ENCODE data around the gene MRPL4.
"Not testable (repeated sequence)": the region's sequence is repeated elsewhere in the genome, so short reads cannot be mapped to it uniquely, and the experiment has no call there.

The MRPL4 gene

GRCh38 chr19:10227026-10227971, 24.7 kb upstream of the MRPL4 start:
- in situ Hi-C loops (cut with HindIII; ENCODE audit: low pct_ligation_motif_present, low pct_unique_long_range_greater_than_20kb, low sequenced_read_pairs): no loop called here

GRCh38 chr19:10228393-10228792, 23.6 kb upstream of the MRPL4 start:
- in situ Hi-C loops (cut with HindIII; ENCODE audit: low pct_ligation_motif_present, low pct_unique_long_range_greater_than_20kb, low sequenced_read_pairs): no loop called here

More at GRCh38 chr19:10227026-10227971, 24.7 kb upstream of the MRPL4 start:
- DNase-seq: no peak

GRCh38 chr19:10228920-10229319, 23.1 kb upstream of the MRPL4 start:
- in situ Hi-C loops (cut with HindIII; ENCODE audit: low pct_ligation_motif_present, low pct_unique_long_range_greater_than_20kb, low sequenced_read_pairs): no loop called here
- DNase-seq: peak; percentile 37

More at GRCh38 chr19:10228393-10228792, 23.6 kb upstream of the MRPL4 start:
- DNase-seq: no peak

GRCh38 chr19:10230173-10230860, 21.7 kb upstream of the MRPL4 start:
- in situ Hi-C loops (cut with HindIII; ENCODE audit: low pct_ligation_motif_present, low pct_unique_long_range_greater_than_20kb, low sequenced_read_pairs): no loop called here
- no peak for DNase-seq

GRCh38 chr19:10230861-10231611, 21.0 kb upstream of the MRPL4 start, which contains the start of gene S1PR2:
S1PR2 (minus strand) TSS chr19:10231331; CDS start chr19:10224905, 6,426 bp downstream.
- in situ Hi-C loops (cut with HindIII; ENCODE audit: low pct_ligation_motif_present, low pct_unique_long_range_greater_than_20kb, low sequenced_read_pairs): no loop called here
- DNase-seq: peak; percentile 34

- no peak for DNase-seq
- in situ Hi-C loops (cut with HindIII; ENCODE audit: low pct_ligation_motif_present, low pct_unique_long_range_greater_than_20kb, low sequenced_read_pairs): no loop called here
Observed at GRCh38 chr19:10231612-10232228, 20.3 kb upstream of the MRPL4 start.

GRCh38 chr19:10233946-10234345, 18.1 kb upstream of the MRPL4 start:
- in situ Hi-C loops (cut with HindIII; ENCODE audit: low pct_ligation_motif_present, low pct_unique_long_range_greater_than_20kb, low sequenced_read_pairs): no loop called here
- no peak for DNase-seq

GRCh38 chr19:10235003-10235402, 17.0 kb upstream of the MRPL4 start:
- in situ Hi-C loops (cut with HindIII; ENCODE audit: low pct_ligation_motif_present, low pct_unique_long_range_greater_than_20kb, low sequenced_read_pairs): no loop called here
- no peak for DNase-seq

GRCh38 chr19:10235409-10235808, 16.6 kb upstream of the MRPL4 start:
- in situ Hi-C loops (cut with HindIII; ENCODE audit: low pct_ligation_motif_present, low pct_unique_long_range_greater_than_20kb, low sequenced_read_pairs); DNase-seq: not testable (repeated sequence)

GRCh38 chr19:10237702-10238101, 14.3 kb upstream of the MRPL4 start:
- in situ Hi-C loops (cut with HindIII; ENCODE audit: low pct_ligation_motif_present, low pct_unique_long_range_greater_than_20kb, low sequenced_read_pairs): no loop called here
- DNase-seq: no peak

- in situ Hi-C loops (cut with HindIII; ENCODE audit: low pct_ligation_motif_present, low pct_unique_long_range_greater_than_20kb, low sequenced_read_pairs): no loop called here
- DNase-seq: no peak
Observed at GRCh38 chr19:10238172-10238783, 13.7 kb upstream of the MRPL4 start.

- DNase-seq; in situ Hi-C loops (cut with HindIII; ENCODE audit: low pct_ligation_motif_present, low pct_unique_long_range_greater_than_20kb, low sequenced_read_pairs): not testable (repeated sequence)
Observed at GRCh38 chr19:10241826-10242449, 10.1 kb upstream of the MRPL4 start.

GRCh38 chr19:10243606-10244005, 8.4 kb upstream of the MRPL4 start:
- no peak for DNase-seq
- in situ Hi-C loops (cut with HindIII; ENCODE audit: low pct_ligation_motif_present, low pct_unique_long_range_greater_than_20kb, low sequenced_read_pairs): no loop called here

- in situ Hi-C loops (cut with HindIII; ENCODE audit: low pct_ligation_motif_present, low pct_unique_long_range_greater_than_20kb, low sequenced_read_pairs): no loop called here
- no peak for DNase-seq
Observed at GRCh38 chr19:10245189-10245939, 6.7 kb upstream of the MRPL4 start.

GRCh38 chr19:10246511-10246910, 5.5 kb upstream of the MRPL4 start:
- DNase-seq: no peak
- in situ Hi-C loops (cut with HindIII; ENCODE audit: low pct_ligation_motif_present, low pct_unique_long_range_greater_than_20kb, low sequenced_read_pairs): no loop called here

- in situ Hi-C loops (cut with HindIII; ENCODE audit: low pct_ligation_motif_present, low pct_unique_long_range_greater_than_20kb, low sequenced_read_pairs): no loop called here
- no peak for DNase-seq
Observed at GRCh38 chr19:10252707-10253106, 693 bp downstream of the MRPL4 start.

- in situ Hi-C loops (cut with HindIII; ENCODE audit: low pct_ligation_motif_present, low pct_unique_long_range_greater_than_20kb, low sequenced_read_pairs): no loop called here
- no peak for DNase-seq
Observed at GRCh38 chr19:10254244-10254643, 2.2 kb downstream of the MRPL4 start.
